Muscle layer of colon (tissue), 2 donors: ENCODE measurements around the gene MBOAT7.
"Not testable (repeated sequence)": the region's sequence is repeated elsewhere in the genome, so short reads cannot be mapped to it uniquely, and the experiment has no call there.

Experiments used
- H3K27ac ChIP-seq: one replicate; pipeline ENCODE4 v1.7.0; 2013; ENCODE audit warnings: low read depth, mild to moderate bottlenecking, low read length, moderate library complexity
- H3K27me3 ChIP-seq, 2 donors: one replicate each; pipeline ENCODE4 v1.7.0; 2013; ENCODE audit warnings: low read length in 2 of 2, mild to moderate bottlenecking in 2 of 2; ENCODE audit not compliant: insufficient read depth in 2 of 2, control insufficient read depth in 1 of 2
- H3K36me3 ChIP-seq: one replicate; pipeline ENCODE4 v1.7.0; 2013; ENCODE audit warnings: mild to moderate bottlenecking, low read length; ENCODE audit not compliant: insufficient read depth
- H3K4me1 ChIP-seq: one replicate; pipeline ENCODE4 v1.7.0; 2013; ENCODE audit warnings: mild to moderate bottlenecking, low read length; ENCODE audit not compliant: insufficient read depth
- H3K4me3 ChIP-seq, 2 donors: one replicate each; pipeline ENCODE4 v1.7.0; 2013; ENCODE audit warnings: low read length in 2 of 2, low read depth in 1 of 2, mild to moderate bottlenecking in 1 of 2, moderate library complexity in 1 of 2
- H3K9ac ChIP-seq: one replicate; pipeline ENCODE4 v1.7.0; 2013; ENCODE audit warnings: low read length
- H3K9me3 ChIP-seq: one replicate; pipeline ENCODE4 v1.7.0; 2013; ENCODE audit warnings: mild to moderate bottlenecking, low read length
- donor health status: abdominal sarcoma.
- donor health status: Adenocarcinoma of cecum.

Gene MBOAT7

DNA sequence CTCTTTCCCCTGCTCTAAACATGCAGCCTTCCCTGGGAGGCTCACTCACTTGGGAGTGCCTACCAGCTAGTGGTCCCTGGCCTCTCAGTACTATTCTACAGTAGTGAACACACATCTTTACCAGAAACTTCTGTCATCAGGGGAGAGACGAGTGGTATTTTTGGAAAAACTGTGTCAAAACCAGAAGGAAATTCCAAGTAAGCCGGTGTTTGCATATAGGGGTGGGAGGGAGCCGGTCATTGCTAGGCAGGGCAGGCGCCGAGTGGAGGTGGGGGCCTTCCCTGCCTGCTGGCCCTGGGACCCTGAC lies 18.2 kb upstream of the MBOAT7 start:
- no peak overlapping the region for H3K27ac ChIP-seq
- no peaks in the 10 kb centered on the region for H3K27me3 ChIP-seq
- H3K9me3 ChIP-seq = no peaks in the 10 kb centered on the region
- H3K36me3 ChIP-seq = peaks cover 54% of the 10 kb centered on the region
- no peak overlapping the region for H3K4me3 ChIP-seq
- no peak overlapping the region for H3K9ac ChIP-seq
- H3K4me1 ChIP-seq = peaks cover 37% of the 10 kb centered on the region

DNA sequence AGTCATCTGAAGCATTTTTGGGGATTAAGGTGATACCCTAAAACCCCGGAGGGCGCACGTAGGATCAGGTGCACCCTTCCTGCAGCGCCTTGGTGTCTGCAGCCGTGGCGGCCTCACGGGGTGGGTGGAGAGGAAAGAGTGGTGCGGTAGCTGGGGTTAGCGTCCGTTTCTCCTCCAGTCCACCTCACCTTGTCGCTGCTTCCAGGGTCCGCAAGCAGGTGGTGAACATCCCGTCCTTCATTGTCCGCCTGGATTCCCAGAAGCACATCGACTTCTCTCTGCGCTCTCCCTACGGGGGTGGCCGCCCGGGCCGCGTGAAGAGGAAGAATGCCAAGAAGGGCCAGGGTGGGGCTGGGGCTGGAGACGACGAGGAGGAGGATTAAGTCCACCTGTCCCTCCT lies 17.8 kb upstream of the MBOAT7 start:
- H3K9me3 ChIP-seq, H3K27ac ChIP-seq, H3K27me3 ChIP-seq, H3K4me3 ChIP-seq, H3K9ac ChIP-seq: not testable (repeated sequence)
- H3K4me1 ChIP-seq = peaks cover 42% of the 10 kb centered on the region
- H3K36me3 ChIP-seq = peaks cover 58% of the 10 kb centered on the region

DNA sequence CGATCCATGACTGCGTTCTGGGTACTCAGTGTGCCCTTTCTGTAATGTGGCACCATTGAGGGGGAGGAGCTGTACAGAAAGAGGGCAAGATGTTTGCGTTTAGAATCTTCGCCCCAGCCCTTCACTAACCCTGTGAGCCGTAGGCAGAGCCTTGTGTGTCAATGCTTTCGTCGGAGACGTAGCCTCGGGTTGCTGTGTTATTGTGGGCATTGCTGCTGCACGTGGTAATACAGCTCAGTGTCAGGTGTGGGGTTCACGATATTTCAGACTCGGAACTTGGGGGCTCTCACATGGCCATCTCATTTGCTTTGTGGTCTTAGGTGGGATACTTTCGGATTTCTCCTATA lies 17.4 kb upstream of the MBOAT7 start:
- Histone ChIP-seq H3K4me3 (no peak overlapping the region), H3K36me3 (peaks cover 59% of the 10 kb centered on the region), H3K4me1 (peaks cover 46% of the 10 kb centered on the region), H3K27me3 (no peaks in the 10 kb centered on the region), H3K9ac (no peak overlapping the region), H3K27ac (no peak overlapping the region), H3K9me3 (no peaks in the 10 kb centered on the region)

DNA sequence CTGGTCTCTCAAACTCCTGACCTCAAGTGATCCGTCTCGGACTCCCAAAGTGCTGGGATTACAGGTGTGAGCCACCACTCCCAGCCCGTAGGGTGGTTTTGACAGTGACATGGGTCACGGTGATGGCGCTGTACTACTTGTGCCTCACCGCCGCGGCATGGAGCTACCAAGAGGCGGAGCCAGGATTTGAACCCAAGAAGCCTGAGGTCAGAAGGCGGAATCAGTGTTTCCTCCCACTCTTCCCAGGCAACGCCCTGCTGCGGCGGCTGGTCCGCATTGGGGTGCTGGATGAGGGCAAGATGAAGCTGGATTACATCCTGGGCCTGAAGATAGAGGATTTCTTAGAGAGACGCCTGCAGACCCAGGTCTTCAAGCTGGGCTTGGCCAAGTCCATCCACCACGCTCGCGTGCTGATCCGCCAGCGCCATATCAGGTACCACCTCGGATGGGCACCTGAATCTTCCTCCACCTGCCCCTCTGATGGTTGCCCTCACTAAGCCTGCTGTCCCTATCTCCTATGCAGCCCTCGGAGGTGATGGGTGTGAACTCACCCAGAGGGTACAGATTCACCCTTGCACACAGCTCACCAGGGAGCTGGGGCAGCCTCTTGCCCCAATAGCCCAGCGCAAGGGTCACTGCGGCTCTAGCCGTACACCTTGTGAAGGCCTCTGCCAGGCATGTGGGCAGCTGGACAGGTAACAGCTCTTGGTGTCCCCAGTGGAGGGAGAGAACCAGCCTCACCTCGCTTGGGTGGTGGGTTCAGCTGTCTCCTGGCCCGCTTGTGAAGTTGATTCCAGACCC lies 16.9 kb upstream of the MBOAT7 start:
- H3K4me3 ChIP-seq = no peak overlapping the region
- H3K36me3 ChIP-seq = peaks cover 59% of the 10 kb centered on the region
- H3K9ac ChIP-seq = no peak overlapping the region
- no peaks in the 10 kb centered on the region for H3K9me3 ChIP-seq
- peaks cover 51% of the 10 kb centered on the region for H3K4me1 ChIP-seq
- H3K27me3 ChIP-seq = no peaks in the 10 kb centered on the region
- no peak overlapping the region for H3K27ac ChIP-seq

DNA sequence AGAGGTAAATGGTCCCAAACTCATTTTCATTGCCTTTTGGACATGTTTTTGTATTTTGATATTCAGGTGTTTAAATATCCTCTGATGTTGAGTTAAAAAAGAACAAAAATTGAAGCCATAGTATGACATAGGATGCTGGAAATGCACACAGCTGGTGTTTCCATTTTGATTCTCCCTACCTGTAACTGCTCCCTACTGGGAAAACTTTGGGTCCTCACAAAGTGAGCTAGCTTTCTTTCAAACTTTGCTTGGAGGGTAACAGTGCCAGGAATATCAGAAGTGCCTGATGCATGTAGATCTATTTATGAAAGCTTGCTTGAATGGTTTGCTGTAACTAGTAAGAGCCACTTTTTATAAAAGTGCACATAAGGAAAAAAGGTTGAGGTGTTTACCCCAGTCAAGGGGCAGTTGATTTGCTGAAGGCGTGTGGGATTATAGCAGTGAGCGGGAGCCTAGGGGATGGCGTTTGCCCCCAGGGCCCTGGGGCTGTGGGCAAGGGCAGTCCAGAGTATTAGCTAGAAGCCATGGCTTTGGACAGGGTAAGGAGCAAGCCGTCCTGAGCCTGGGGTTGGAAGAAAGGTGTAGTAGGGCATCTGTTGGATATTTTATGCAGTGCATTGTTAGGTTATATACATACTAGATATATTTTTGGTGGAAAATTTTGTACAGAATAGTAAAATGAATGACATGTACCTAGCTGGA lies 15.5 kb upstream of the MBOAT7 start:
- Histone ChIP-seq H3K9me3 (no peaks in the 10 kb centered on the region), H3K36me3 (peaks cover 59% of the 10 kb centered on the region), H3K4me1 (peaks cover 47% of the 10 kb centered on the region), H3K9ac (no peak overlapping the region), H3K4me3 (no peak overlapping the region), H3K27ac (no peak overlapping the region), H3K27me3 (no peaks in the 10 kb centered on the region)

DNA sequence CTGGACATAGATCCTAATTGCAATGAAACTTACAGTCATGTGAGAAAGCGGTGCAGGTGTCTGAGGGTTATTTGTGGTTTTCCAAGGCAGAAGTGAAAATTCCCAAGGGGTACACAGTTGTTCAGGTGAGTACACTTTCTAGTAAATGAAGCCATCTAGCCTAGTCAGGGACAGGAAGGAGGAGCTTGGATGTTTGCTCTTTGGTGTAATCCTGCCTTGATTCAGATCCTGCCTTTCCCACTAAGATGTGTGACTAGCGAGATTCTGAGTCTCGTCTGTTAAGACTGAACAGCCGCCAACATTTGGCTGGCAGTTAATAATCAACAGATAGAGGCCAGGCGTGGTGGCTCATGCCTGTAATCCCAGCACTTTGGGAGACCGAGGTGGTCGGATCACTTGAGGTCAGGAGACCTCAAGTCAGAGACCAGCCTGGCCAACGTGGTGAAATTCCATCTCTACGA lies 13.8 kb upstream of the MBOAT7 start:
- H3K9ac ChIP-seq = peak overlapping the region; percentile 0
- H3K9me3 ChIP-seq = no peaks in the 10 kb centered on the region
- no peak overlapping the region for H3K27ac ChIP-seq
- no peak overlapping the region for H3K4me3 ChIP-seq
- H3K36me3 ChIP-seq = peaks cover 53% of the 10 kb centered on the region
- peaks cover 31% of the 10 kb centered on the region for H3K4me1 ChIP-seq
- no peaks in the 10 kb centered on the region for H3K27me3 ChIP-seq

DNA sequence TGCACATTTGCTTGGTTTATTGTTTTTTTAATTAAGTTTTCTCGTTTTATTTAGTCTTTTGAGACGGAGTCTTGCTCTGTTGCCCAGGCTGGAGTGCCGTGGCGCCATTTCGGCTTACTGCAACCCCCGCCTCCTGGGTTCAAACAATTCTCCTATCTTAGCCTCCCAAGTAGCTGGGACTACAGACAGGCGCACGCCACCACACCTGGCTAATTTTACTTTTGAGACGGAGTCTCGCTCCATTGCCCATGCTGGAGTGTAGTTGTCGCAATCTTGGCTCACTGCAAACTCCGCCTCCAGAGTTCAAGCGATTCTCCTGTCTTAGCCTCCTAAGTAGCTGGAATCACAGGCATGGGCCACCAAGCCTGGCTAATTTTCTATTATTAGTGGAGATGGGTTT lies 12.6 kb upstream of the MBOAT7 start:
- Histone ChIP-seq H3K9ac (peak overlapping the region; percentile 99), H3K36me3 (peaks cover 41% of the 10 kb centered on the region), H3K9me3 (no peaks in the 10 kb centered on the region), H3K4me3 (peak overlapping the region in 1 of 2 donors; percentile 95), H3K27ac (no peak overlapping the region), H3K4me1 (peaks cover 31% of the 10 kb centered on the region), H3K27me3 (no peaks in the 10 kb centered on the region)

DNA sequence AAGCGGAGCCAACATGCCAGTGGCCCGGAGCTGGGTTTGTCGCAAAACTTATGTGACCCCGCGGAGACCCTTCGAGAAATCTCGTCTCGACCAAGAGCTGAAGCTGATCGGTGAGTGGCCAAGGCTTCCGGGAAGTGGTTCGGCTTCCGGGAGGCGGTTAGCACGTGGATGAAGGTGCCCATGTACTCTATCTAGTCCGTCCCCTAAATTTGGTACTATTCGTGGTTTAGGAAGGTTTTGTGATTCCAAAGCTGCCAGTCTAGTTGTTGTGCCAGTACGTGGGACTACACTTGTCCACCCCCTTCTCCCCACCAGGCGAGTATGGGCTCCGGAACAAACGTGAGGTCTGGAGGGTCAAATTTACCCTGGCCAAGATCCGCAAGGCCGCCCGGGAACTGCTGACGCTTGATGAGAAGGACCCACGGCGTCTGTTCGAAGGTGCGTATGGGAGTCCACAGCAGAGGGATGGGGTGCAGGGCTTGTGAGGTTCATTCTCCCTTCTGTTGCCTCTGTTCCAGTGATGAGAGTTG lies 11.9 kb upstream of the MBOAT7 start:
- Histone ChIP-seq H3K4me1 (peaks cover 27% of the 10 kb centered on the region), H3K36me3 (peaks cover 33% of the 10 kb centered on the region), H3K27ac (peak overlapping the region; percentile 86), H3K9ac (peak overlapping the region; percentile 99), H3K4me3 (peak overlapping the region; percentile 73 to 95), H3K27me3 (no peaks in the 10 kb centered on the region), H3K9me3 (no peaks in the 10 kb centered on the region)

DNA sequence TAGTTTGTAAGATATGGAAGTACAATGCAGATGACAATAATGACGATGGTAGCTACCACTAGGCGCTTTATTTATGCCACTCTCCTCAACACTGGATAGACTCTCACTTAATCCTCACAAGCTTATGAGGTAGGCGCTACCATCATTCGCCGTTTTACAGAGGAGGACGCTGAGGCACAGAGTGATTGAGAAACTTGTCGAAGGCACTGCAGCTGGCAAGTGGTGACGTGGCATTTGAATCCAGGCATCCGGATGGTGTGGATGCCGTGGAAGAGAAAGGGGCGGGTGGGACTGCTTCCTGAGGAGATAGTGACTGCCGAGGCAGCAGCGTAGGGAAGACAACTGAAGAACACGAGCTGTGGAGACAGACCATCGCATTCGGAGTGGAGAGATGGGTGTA lies 10.0 kb upstream of the MBOAT7 start:
- peaks cover 24% of the 10 kb centered on the region for H3K36me3 ChIP-seq
- no peak overlapping the region for H3K27ac ChIP-seq
- no peak overlapping the region for H3K4me3 ChIP-seq
- no peak overlapping the region for H3K9ac ChIP-seq
- H3K4me1 ChIP-seq = peaks cover 27% of the 10 kb centered on the region
- H3K27me3 ChIP-seq = no peaks in the 10 kb centered on the region
- no peaks in the 10 kb centered on the region for H3K9me3 ChIP-seq

DNA sequence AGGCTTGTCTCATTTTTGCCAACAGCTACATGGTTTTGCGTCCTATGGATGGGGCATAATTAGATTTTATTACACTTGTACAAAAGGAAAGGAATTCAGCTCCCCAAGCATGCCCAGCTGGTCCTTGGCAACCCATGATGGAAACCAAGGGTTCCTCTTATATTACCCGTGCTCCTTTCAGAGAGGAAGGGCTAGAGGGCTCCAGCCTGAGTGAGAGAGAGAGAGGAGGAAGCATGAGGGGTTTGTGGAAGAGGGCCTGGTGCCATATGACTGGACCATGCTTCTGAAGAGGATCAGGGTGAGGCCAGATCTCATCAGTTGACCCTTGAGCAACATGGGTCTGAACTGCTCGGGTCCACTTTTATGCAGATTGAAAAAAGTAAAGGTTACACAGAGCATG lies 7.7 kb upstream of the MBOAT7 start:
- no peaks in the 10 kb centered on the region for H3K27me3 ChIP-seq
- H3K9me3 ChIP-seq = no peaks in the 10 kb centered on the region
- H3K9ac ChIP-seq = no peak overlapping the region
- peaks cover 14% of the 10 kb centered on the region for H3K36me3 ChIP-seq
- peaks cover 19% of the 10 kb centered on the region for H3K4me1 ChIP-seq
- H3K4me3 ChIP-seq = no peak overlapping the region
- H3K27ac ChIP-seq = no peak overlapping the region

DNA sequence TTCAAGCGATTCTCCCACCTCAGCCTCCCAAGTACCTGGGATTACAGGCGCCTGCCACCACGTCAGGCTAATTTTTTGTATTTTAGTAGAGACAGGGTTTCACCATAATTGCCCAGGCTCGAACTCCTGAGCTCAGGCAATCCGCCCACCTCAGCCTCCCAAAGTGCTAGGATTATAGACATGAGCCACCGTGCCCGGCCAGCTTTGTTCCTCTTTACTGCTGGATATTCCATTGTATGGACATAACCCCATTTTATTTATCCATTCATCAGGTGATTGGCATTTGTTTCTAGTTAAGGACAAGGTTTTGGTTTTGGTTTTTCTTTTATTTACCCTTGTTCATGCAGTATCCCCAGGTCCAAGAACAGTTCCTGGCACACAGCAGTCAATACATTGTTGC lies 7.2 kb upstream of the MBOAT7 start:
- no peaks in the 10 kb centered on the region for H3K27me3 ChIP-seq
- peaks cover 14% of the 10 kb centered on the region for H3K36me3 ChIP-seq
- no peaks in the 10 kb centered on the region for H3K9me3 ChIP-seq
- no peak overlapping the region for H3K4me3 ChIP-seq
- H3K4me1 ChIP-seq = peaks cover 19% of the 10 kb centered on the region
- H3K27ac ChIP-seq = no peak overlapping the region
- H3K9ac ChIP-seq = no peak overlapping the region
